Colon (tissue), 2 donors: ENCODE measurements around the gene CUX1.

Source experiments
- FAIRE-seq: peaks from 2 replicates; lab custom pipeline; 2012; peaks lifted over from hg19 to GRCh38; lab: Jason Lieb, UNC
- donor health status: control.
- donor health status: control.

The CUX1 gene

GRCh38 chr7:102189756-102190155 lies 372.3 kb downstream of the CUX1 start:
- no peak for FAIRE-seq

DNA sequence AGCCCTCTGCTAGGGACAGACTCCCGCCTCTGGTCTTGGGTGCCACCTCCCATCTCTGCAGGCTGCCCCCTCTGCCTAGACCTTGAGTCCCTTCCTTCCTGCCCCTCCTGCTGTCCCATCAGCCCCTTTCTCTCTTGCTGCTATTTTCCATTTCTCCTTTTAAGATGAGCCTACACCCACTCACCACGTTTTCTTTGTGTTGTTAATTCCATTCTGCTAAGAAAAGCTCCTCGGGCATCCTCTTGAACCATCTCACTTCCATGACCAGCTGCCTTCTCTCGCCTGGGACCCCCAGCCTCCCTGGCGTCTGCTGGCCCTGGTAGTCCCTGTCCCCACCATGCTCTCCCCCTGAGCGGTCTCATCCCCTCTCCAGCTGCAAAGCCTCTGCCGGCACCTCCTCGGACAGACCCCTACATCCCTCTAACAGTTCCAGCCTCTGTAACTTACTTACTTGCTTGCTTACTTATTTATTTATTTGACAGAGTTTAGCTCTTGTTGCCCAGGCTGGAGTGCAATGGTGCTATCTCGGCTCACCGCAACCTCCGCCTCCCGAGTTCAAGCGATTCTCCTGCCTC lies 373.4 kb downstream of the CUX1 start:
- no peak for FAIRE-seq

GRCh38 chr7:102191556-102192379 lies 374.3 kb downstream of the CUX1 start:
- FAIRE-seq: no peak

GRCh38 chr7:102192790-102193189 lies 375.4 kb downstream of the CUX1 start:
- no peak for FAIRE-seq

GRCh38 chr7:102193806-102194205 lies 376.4 kb downstream of the CUX1 start:
- FAIRE-seq: no peak

- no peak for FAIRE-seq
These were observed 377.9 kb downstream of the CUX1 start for GRCh38 chr7:102195361-102195760.

DNA sequence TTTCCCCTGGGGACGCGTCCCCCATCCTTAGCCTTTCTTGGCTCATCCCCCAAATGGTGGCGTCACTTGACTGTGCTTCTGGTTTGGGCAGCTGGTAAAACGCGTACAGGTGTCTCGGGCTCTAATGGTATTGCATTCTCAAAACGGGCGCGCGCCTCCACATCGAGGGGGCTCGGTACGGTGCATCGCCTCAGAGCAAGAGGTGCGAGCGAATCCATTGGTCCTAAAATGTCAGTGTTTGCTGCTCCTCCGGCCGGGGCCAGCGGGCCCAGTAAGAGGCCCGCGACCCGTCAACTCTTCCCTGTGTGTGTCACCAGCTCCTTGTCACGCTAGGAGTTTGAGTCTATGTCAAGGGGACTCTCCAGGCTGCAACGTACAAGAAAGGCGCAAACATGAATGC lies 378.6 kb downstream of the CUX1 start:
- no peak for FAIRE-seq

DNA sequence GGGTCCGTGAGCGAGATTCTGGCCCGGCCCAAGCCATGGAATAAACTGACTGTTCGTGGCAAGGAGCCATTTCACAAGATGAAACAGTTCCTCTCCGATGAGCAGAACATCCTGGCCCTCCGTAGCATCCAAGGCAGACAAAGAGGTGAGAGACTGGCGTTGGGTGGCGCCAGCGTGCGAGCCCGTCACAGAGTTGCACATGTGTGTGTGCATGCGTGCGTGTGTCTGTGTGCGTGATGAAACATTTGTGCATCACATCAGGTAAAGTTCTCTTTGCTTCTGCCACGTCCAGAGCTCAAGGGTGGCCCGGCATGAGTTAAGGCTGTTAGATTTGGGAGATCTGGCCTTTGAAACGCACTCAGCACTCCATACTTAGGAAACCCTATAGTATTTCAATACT lies 379.7 kb downstream of the CUX1 start:
- no peak for FAIRE-seq

DNA sequence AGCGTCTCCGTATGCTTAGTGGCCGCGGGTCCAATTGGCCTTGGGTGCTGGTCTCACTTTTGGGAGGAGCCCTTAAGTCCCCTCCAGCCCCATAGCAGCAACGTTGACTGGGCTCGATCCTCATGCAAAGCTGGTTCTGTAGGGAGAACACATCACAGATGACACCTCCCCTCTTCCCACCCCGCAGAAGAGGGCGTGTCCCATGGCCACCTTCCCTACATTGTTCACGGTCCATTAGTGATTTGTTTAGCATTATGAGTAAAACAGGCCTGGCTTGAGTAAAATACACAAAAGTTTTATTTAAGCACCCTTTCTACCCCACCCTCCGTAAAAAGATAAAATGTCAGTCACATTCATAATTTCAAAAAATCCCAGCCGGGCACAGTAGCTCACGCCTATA lies 380.2 kb downstream of the CUX1 start:
- FAIRE-seq: no peak

GRCh38 chr7:102198417-102198956 lies 381.1 kb downstream of the CUX1 start:
- no peak for FAIRE-seq

GRCh38 chr7:102201576-102201975 lies 384.1 kb downstream of the CUX1 start:
- no peak for FAIRE-seq

GRCh38 chr7:102202556-102202955 lies 385.1 kb downstream of the CUX1 start:
- FAIRE-seq: no peak

GRCh38 chr7:102203218-102203617 lies 385.8 kb downstream of the CUX1 start:
- FAIRE-seq: no peak

- no peak for FAIRE-seq
These were observed 386.8 kb downstream of the CUX1 start for GRCh38 chr7:102204212-102204611.

GRCh38 chr7:102205915-102206314 lies 388.5 kb downstream of the CUX1 start:
- no peak for FAIRE-seq

DNA sequence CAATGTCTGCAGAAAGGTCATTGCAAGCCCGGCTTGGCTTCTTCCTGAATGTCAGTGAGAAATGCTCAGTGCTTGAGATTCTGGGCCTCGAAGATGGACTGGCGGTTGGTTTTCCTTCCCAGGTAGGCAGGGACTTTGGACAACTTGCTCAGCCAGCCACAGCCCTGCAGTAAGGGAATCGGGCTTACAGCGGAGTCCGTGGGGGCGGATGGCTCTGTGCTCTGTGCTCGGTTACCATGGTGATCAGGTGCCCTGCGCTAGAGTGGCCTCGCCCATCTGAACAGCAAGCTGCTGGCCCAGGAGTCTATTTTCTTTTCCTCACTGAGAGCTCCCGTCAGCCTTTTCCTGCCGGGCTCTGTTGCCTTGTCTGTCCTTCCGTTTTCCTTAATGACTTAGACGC lies 391.4 kb downstream of the CUX1 start:
- FAIRE-seq: no peak

DNA sequence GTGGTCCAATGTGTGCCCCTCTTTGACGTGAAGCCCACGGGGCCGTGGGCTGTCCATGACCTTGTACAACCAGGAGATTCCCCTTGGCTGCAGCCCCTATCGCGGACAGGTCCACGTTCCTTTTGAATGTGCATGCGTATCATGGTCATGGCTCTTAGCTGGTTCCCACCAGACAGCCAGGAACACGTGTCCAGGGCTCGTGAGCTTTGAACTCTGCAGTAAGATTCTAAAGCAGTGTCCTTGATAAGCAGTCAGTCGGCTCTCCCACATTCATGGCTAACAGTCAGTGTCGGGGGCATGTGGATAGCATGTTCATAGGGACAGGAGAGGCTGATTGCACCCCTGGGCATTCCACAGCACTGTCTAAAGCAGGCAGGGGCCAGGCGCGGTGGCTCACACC lies 393.4 kb downstream of the CUX1 start:
- no peak for FAIRE-seq

- no peak for FAIRE-seq
These were observed 394.4 kb downstream of the CUX1 start for GRCh38 chr7:102211590-102212550.

DNA sequence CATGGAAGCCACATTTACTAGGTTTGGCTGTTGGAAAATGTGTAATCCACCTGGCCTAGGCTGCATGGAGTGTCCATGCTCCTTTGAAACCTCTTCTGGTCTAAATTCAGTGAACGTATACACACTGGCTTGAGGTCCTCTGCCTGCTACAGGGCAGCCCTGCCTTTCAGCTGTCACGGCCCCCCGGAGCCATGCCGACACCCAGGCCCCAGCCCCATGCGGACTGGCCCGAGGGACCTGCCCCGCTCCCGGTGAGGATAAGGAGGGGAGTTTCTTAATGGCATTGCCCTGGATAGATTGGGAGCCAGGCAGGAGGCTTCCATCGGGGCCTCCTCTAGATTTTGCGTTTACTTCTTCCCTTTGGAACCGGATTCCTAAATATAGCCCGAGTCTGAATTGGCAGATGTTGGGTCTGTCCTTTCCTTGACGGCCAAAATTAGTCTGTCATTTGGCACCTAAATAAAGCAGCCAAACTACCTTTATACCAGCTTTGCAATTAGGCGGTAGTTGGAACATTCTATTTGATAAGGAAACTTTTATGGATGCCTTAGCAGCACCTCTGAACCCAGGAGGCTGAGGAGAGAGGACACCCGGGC lies 397.1 kb downstream of the CUX1 start:
- FAIRE-seq: no peak

GRCh38 chr7:102215256-102215655 lies 397.8 kb downstream of the CUX1 start:
- no peak for FAIRE-seq

- no peak for FAIRE-seq
These were observed 398.3 kb downstream of the CUX1 start for GRCh38 chr7:102215711-102216110.
